ENCODE measurements around the gene SLC37A1.

Gene SLC37A1

DNA sequence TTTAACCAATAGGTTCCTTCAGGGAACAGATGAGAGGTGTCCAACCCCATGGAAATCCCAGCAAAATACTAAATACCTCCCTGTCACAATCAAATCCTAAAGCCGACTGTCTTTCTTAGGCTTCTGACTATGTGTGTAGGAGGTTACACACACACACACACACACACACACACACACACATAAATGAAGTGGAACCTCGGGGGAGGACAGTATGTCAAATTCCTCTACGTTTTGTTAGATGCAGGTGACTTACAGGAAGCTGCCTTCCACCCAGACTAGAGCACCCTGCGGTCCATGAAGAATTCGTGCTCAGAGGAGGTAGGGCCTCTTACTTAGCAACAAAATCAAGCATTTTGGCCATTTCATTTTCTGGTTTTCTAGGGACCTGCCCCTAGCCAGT is 34.1 kb upstream of the SLC37A1 start:
- no peak for DNase-seq

DNA sequence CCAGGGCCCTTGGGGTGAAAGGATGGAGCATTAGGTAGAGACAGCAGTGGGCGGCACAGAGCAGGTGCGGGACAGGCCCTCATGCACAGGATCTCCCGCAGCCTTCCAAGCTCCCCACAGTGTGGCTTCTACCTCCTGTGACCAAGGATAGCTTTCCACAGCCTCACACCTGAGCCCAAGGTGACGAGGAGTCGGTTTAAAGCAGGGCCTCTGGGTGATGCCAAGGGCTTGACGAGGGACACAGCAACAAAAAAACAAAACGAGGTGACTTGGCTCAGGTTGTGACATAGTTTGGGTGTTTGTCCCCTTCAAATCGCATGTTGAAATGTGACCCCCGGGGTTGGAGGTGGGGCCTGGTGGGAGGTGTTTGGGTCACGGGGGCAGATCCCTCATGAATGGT is 32.9 kb upstream of the SLC37A1 start:
- no peak for DNase-seq

GRCh38 chr21:42481169-42481568 is 32.5 kb upstream of the SLC37A1 start:
- no peak for DNase-seq

- no peak for DNase-seq
Measured at GRCh38 chr21:42484966-42485365, 28.7 kb upstream of the SLC37A1 start.

DNA sequence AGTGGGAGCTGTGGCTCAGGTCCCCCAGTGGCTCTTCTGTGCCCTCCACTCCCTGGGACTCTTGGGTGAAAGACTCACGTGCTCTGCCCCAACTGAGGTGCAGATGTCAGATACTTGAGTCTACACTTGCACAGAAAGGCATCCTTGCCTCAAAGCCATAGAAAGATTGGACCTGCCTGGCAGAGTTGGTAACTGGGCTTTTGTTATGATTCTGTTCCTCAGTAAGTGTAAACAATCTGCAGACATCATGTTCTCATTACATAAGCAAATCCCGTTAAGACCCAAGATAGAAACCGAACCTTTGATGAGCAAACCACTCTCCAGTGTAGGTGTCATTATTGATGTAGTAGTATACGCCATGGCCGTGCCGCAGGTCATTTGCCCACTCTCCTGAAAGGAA is 27.6 kb upstream of the SLC37A1 start:
- DNase-seq, result no peak

DNA sequence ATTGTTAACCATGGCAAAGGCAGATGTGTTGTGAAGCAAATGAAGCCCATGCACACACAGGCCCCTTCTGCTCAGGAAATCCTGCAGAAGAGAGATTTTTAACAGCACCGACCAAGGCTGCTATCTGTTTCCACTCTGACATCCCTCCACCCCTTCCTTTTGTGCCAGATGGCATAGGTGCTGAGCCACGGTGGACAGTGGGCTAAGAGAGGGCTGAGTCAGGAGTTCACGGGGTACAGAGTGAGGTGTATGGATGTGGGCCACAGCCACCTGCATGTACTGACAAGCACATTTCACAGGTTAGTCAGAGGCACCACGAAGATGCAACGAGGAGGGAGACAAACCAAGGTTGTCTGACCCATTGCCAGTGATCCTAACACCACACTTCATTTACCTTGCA is 27.1 kb upstream of the SLC37A1 start:
- DNase-seq, result no peak

- DNase-seq, result no peak
Measured at GRCh38 chr21:42489006-42489563, 24.6 kb upstream of the SLC37A1 start.

- no peak for DNase-seq
Measured at GRCh38 chr21:42489991-42490390, 23.7 kb upstream of the SLC37A1 start.

GRCh38 chr21:42490720-42491119 is 22.9 kb upstream of the SLC37A1 start:
- no peak for DNase-seq

DNA sequence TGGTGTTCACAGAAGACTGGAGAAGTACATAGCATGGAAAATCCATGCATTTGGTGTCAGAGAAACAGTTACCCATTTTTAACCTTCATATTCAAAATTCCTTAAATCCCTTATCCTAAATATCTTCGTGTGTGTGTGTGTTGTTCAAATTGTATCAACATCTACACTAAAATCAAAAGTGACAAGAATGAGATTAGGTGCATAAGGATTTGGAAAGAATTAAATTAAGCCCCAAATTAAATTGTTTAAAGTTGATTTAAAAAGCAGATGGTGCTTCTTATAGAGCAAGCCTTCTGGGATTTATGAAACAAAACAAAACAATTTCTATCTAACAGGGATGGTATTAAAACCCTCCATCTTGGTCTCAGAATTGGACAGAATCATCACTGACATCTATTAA is 22.3 kb upstream of the SLC37A1 start:
- no peak for DNase-seq

- no peak for DNase-seq
Measured at GRCh38 chr21:42492201-42492600, 21.5 kb upstream of the SLC37A1 start.

GRCh38 chr21:42493109-42494060 is 20.3 kb upstream of the SLC37A1 start:
- no peak for DNase-seq

DNA sequence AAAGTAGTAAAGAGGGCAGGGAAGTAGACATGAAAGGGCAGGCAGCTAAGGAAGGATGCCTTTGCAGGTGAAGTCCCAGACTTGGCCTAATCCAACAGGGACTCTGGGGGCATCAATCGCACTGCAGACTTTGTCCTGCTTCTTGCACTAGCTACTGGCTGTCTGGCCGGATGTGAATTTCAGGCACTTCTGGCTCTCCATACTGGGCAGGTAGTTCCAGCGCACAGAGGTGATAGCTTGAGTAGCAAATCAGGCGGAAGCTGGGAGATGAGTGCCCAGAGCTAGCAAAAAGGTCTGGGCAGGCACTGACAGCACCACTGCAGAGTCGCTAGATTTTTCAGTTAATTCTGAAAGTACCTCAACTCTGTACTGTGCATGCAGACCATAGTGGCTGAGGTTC is 18.6 kb upstream of the SLC37A1 start:
- no peak for DNase-seq

DNA sequence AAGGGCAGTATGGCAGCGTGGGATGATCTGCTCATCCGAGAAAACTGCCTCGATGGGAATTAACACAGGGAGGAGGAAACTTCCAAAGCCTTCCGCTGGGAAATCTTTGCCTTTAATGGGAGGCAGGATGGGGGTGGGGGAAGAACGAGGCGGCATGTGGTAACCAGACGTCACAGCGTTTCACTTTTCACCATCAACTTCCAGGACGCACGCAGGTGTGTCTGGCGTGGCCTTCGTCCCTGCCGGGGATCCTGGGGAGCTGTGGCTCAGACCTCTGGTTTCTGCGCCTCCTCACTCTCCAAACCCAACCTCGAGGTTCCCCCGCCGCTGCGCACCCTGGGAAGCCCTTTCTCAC is 17.9 kb upstream of the SLC37A1 start:
- DNase-seq, result no peak

GRCh38 chr21:42496120-42496838 is 17.4 kb upstream of the SLC37A1 start, which contains the start of gene RSPH1:
RSPH1 (minus strand) TSS chr21:42496224; CDS start chr21:42496186, 38 bp downstream.
- peak; percentile 93 for DNase-seq

DNA sequence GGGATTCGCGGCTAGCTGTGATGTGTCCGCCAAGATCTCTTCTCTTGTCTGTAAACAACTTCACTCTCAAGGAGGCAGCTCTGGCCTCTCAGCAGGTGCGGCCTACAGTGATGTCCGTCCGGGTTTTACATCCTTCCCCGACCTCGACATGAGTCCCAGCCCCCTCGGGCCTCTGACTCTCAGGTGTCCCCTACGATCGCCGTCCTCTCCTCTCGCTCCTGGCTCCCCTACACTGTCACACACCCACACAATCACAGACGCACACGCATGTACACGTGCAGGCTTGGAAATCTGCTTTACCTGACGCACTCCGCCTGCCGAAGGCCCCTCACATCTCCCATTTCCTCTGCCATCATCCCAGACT is 16.8 kb upstream of the SLC37A1 start:
- no peak for DNase-seq

DNA sequence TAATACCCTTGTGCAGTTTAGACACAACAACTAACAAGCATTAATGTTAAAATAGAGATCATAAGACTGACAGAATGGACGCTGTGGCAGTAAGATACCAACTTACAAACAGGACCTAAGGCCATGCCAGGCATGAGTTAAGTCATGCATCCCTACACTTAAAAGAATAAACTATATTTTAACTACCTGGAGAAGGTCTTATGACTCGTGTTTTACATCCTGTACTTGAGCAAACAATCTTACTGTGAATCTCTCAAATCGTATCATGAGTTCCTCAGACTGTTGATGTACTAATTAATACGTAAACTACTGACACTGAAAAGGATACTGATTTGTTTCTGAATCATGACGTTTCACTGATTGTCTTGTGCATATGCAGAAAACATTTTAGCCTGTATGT is 15.6 kb upstream of the SLC37A1 start:
- no peak for DNase-seq

DNA sequence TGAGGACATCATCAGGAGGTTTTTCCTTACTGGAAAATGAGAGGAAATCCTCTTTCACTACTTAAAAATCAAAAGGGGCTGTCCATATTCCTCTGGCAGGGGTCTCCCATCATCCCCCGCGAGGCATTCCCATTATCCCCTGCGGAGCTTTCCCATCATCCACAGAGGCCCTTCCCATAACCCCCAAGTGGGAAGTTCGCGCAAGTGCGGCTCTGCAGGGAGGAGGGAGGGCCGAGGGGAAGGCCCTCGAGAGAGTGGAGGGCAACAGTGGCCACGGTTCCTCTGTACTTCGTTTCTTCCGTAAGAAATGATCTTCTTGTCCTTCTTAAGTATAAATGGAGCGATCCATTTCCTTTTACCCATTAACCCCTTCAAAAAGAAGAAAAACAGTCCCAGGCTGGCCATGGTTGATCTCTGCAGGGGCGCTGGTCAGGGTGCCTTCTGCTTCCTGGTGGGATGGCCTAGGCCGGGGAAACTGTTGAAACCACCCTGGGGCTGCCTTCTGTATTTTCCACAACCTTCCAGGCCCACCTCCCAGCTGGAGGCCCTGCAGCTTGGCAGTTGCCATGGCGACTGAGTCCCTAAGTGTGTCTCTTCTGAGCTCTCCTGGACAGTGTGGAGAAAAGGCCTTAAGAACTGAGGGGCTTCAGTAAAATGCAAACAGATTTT is 14.1 kb upstream of the SLC37A1 start:
- DNase-seq, result no peak

GRCh38 chr21:42500225-42500624 is 13.4 kb upstream of the SLC37A1 start:
- no peak for DNase-seq

DNA sequence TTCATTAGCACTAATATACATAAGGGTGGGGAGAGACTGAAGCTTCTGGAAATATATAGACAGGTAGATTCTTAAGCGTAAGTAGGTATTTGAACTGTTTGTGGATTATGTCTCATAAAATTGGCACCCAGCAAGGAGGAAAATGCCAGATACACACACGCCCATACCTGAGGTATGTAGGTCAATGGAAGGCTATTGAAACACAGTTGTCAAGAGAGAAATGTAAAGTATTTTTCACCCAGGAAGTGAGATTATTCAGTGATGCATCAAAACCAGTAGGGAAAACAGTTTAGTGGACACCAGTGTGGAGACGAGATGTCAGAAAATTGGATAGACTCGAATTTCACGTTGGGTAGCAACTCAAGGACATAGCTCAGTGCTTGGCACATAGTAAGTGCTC is 12.9 kb upstream of the SLC37A1 start:
- DNase-seq, result no peak

DNA sequence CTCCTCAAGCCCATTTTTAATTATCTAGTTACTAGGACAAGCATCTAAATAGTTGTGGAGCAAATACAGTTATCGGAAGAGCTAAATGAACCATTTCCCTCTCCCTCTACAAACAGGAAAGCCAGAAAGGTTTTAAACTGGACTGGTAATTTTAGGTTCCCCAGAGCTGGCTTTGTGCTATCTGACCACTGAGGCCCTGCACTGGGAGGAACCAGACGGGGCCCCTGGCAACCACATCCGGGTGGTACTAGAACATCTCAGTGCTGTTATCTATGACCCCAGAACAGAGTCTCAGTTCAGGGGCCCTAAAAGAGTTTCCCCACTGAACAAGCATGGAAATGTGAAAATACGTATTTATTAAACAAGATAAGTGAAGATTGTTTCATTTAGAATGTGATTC is 9.9 kb upstream of the SLC37A1 start:
- DNase-seq, result no peak

GRCh38 chr21:42505090-42505726 is 8.4 kb upstream of the SLC37A1 start:
- DNase-seq, result no peak

- no peak for DNase-seq
Measured at GRCh38 chr21:42507418-42507817, 6.2 kb upstream of the SLC37A1 start.

Measured in amniotic stem cell (primary cell).